ENCODE measurements around the gene CASS4.

The CASS4 gene

DNA sequence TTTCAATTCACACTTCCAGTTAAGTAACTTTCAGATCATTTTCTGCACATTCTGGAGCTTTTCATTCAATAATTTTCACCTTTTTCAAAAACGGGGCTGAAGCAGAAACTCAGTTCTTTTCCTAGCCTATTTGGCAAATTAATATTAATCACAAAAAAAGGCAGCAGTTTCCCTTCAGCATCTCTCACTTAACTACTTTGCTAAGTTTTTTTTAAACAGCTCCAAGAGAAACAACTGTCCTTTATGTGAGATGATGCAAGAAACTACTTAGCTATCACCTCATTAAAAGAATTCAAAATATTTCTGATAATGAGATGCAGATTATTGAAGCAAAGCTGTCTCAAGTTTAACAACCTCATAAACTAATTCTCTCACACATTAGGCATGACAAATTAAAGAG is 11.8 kb downstream of the CASS4 start:
- no peak overlapping the region for H3K4me3 ChIP-seq (ENCODE audit: low read depth, low read length)
- DNase-seq (ENCODE audit: low read depth): no peak
- no peak for TF ChIP-seq CTCF (IDR thresholded peaks at IDR 0.05; ENCODE audit: low read depth, low read length)
- TF ChIP-seq, protein P1, sequence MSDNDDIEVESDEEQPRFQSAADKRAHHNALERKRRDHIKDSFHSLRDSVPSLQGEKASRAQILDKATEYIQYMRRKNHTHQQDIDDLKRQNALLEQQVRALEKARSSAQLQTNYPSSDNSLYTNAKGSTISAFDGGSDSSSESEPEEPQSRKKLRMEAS (IDR thresholded peaks at IDR 0.05; ENCODE audit: low read depth, low read length): no peak
- no peak for TF ChIP-seq POLR2A (IDR thresholded peaks at IDR 0.05; ENCODE audit: extremely low read depth, insufficient read length)
- no peak for TF ChIP-seq MYC (IDR thresholded peaks at IDR 0.05; ENCODE audit: low read depth, low read length)

GRCh38 chr20:56424931-56425330 is 12.9 kb downstream of the CASS4 start:
- TF ChIP-seq POLR2A (IDR thresholded peaks at IDR 0.05; ENCODE audit: extremely low read depth, insufficient read length): no peak
- TF ChIP-seq MYC (IDR thresholded peaks at IDR 0.05; ENCODE audit: low read depth, low read length): no peak
- TF ChIP-seq CTCF (IDR thresholded peaks at IDR 0.05; ENCODE audit: low read depth, low read length): no peak
- TF ChIP-seq, protein P1 (IDR thresholded peaks at IDR 0.05; ENCODE audit: low read depth, low read length): no peak
- DNase-seq (ENCODE audit: low read depth): no peak
- H3K4me3 ChIP-seq (ENCODE audit: low read depth, low read length): no peak overlapping the region

DNA sequence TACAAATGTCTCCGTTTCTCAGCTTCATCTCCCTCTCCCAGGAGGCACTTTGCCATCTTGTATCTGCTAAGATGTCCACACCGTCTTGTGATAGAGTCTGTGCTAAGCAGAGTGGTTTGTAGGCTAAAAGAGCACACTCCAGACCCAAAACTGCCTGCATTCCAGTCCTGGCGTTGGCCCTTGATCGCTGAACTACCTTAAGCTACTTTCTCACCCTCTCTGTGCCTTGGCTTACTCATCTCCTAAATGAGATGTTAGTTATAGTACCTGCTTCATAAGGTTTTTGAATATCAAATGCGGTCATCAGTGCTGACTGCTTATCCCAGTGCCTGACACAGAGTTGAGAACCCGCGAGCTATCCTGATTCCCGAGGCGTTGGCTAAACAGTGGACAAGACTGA is 14.0 kb downstream of the CASS4 start:
- no peak for TF ChIP-seq MYC (IDR thresholded peaks at IDR 0.05; ENCODE audit: low read depth, low read length)
- TF ChIP-seq, protein P1 (IDR thresholded peaks at IDR 0.05; ENCODE audit: low read depth, low read length): no peak
- H3K4me3 ChIP-seq (ENCODE audit: low read depth, low read length): no peak overlapping the region
- no peak for DNase-seq (ENCODE audit: low read depth)

- no peak for DNase-seq (ENCODE audit: low read depth)
- TF ChIP-seq POLR2A (IDR thresholded peaks at IDR 0.05; ENCODE audit: extremely low read depth, insufficient read length): no peak
- TF ChIP-seq, protein P1 (IDR thresholded peaks at IDR 0.05; ENCODE audit: low read depth, low read length): no peak
- TF ChIP-seq MYC (IDR thresholded peaks at IDR 0.05; ENCODE audit: low read depth, low read length): no peak
- TF ChIP-seq CTCF (IDR thresholded peaks at IDR 0.05; ENCODE audit: low read depth, low read length): no peak
- H3K4me3 ChIP-seq (ENCODE audit: low read depth, low read length): no peak overlapping the region
These were observed 14.9 kb downstream of the CASS4 start for GRCh38 chr20:56426926-56427325.

GRCh38 chr20:56427797-56428196 is 15.7 kb downstream of the CASS4 start:
- H3K4me3 ChIP-seq (ENCODE audit: low read depth, low read length): no peak overlapping the region
- 0 out of 2 replicates have a peak, but pooled peaks have one; percentile 15 for TF ChIP-seq MYC (IDR thresholded peaks at IDR 0.05; ENCODE audit: low read depth, low read length)
- TF ChIP-seq CTCF (IDR thresholded peaks at IDR 0.05; ENCODE audit: low read depth, low read length): no peak

GRCh38 chr20:56428410-56428809 is 16.4 kb downstream of the CASS4 start:
- H3K4me3 ChIP-seq (ENCODE audit: low read depth, low read length): no peak overlapping the region
- no peak for TF ChIP-seq POLR2A (IDR thresholded peaks at IDR 0.05; ENCODE audit: extremely low read depth, insufficient read length)
- TF ChIP-seq, protein P1 (IDR thresholded peaks at IDR 0.05; ENCODE audit: low read depth, low read length): no peak
- no peak for TF ChIP-seq CTCF (IDR thresholded peaks at IDR 0.05; ENCODE audit: low read depth, low read length)
- no peak for TF ChIP-seq MYC (IDR thresholded peaks at IDR 0.05; ENCODE audit: low read depth, low read length)
- no peak for DNase-seq (ENCODE audit: low read depth)

More at GRCh38 chr20:56427797-56428196, 15.7 kb downstream of the CASS4 start:
- peak; percentile 64 for DNase-seq (ENCODE audit: low read depth)

Data from NB4 (cell line).